KMS-11 (cell line): ENCODE measurements around the gene RBM24.

Experiments
- H2AFZ ChIP-seq: fragments of 200-600 bp; sonication (generic); 2 replicates; pipeline ENCODE4 v1.6.1; 2016; ENCODE audit warnings: antibody characterized with exemption, mixed run types, low read depth
- H3K27ac ChIP-seq: fragments of 200-600 bp; sonication (generic); 2 replicates; pipeline ENCODE4 v1.6.1; 2016; ENCODE audit warnings: mild to moderate bottlenecking, mixed run types
- H3K27me3 ChIP-seq: fragments of 200-600 bp; sonication (generic); 2 replicates; pipeline ENCODE4 v1.6.1; 2017; ENCODE audit warnings: mild to moderate bottlenecking, low read depth, mixed run types, moderate library complexity; ENCODE audit not compliant: insufficient read depth
- H3K36me3 ChIP-seq: fragments of 200-600 bp; sonication (generic); 2 replicates; pipeline ENCODE4 v1.6.1; 2017; ENCODE audit warnings: mild to moderate bottlenecking, mixed run types; ENCODE audit not compliant: insufficient read depth
- H3K4me1 ChIP-seq: fragments of 200-600 bp; sonication (generic); 2 replicates; pipeline ENCODE4 v1.6.1; 2016; ENCODE audit warnings: mild to moderate bottlenecking, low read depth, mixed run types; ENCODE audit not compliant: poor library complexity, severe bottlenecking
- H3K4me2 ChIP-seq: fragments of 200-600 bp; sonication (generic); 2 replicates; pipeline ENCODE4 v1.7.0; 2016; ENCODE audit warnings: mild to moderate bottlenecking, mixed run types
- H3K4me3 ChIP-seq: fragments of 200-600 bp; sonication (generic); IDR thresholded peaks from 2 replicates; pipeline ENCODE4 v1.6.1; 2017; ENCODE audit warnings: low read depth, low read length, mixed read lengths; ENCODE audit not compliant: insufficient read depth
- H3K79me2 ChIP-seq: fragments of 200-600 bp; sonication (generic); 2 replicates; pipeline ENCODE4 v1.6.1; 2016; ENCODE audit warnings: low read depth, mixed run types; ENCODE audit not compliant: insufficient read depth
- H3K9ac ChIP-seq: fragments of 200-600 bp; sonication (generic); 2 replicates; pipeline ENCODE4 v1.6.1; 2016; ENCODE audit warnings: mild to moderate bottlenecking, mixed run types
- H4K20me1 ChIP-seq: fragments of 200-600 bp; sonication (generic); 2 replicates; pipeline ENCODE4 v1.6.1; 2016; ENCODE audit warnings: mild to moderate bottlenecking, mixed run types; ENCODE audit not compliant: insufficient read depth
- TF ChIP-seq, protein P1 (sequence below): fragments of 200-600 bp; sonication (generic); conservative IDR thresholded peaks from 2 replicates; pipeline ENCODE4 v1.6.1; 2017; ENCODE audit warnings: low read depth, mild to moderate bottlenecking, antibody characterized with exemption, low read length, moderate library complexity, mixed read lengths

The RBM24 gene

DNA sequence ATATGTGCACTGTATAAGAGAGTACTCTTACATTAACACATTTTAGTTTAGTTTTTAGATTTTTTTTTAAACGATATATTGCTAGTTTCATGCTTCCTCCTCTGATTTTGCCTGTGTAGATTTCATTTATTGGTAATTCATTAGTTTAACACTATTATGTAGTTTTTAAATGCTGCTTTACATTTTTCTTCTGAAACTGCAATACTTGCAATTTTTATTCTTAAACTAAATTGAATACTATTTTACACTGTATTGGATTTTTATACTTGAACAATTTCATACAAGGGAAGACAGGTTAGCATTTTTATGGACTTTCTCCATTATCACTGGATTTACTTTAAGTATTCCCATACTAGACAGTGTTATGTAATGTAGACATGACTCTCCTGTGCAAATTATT is 12.2 kb downstream of the RBM24 start:
- Histone ChIP-seq H3K9ac (no peak overlapping the region), H3K27me3 (no peaks in the 10 kb centered on the region), H4K20me1 (no peaks in the 10 kb centered on the region), H2AFZ (no peak overlapping the region), H3K4me2 (no peak overlapping the region), H3K36me3 (no peaks in the 10 kb centered on the region), H3K27ac (no peak overlapping the region), H3K79me2 (no peaks in the 10 kb centered on the region), H3K4me1 (no peaks in the 10 kb centered on the region), H3K4me3 (no peak overlapping the region)
- TF ChIP-seq, protein P1, sequence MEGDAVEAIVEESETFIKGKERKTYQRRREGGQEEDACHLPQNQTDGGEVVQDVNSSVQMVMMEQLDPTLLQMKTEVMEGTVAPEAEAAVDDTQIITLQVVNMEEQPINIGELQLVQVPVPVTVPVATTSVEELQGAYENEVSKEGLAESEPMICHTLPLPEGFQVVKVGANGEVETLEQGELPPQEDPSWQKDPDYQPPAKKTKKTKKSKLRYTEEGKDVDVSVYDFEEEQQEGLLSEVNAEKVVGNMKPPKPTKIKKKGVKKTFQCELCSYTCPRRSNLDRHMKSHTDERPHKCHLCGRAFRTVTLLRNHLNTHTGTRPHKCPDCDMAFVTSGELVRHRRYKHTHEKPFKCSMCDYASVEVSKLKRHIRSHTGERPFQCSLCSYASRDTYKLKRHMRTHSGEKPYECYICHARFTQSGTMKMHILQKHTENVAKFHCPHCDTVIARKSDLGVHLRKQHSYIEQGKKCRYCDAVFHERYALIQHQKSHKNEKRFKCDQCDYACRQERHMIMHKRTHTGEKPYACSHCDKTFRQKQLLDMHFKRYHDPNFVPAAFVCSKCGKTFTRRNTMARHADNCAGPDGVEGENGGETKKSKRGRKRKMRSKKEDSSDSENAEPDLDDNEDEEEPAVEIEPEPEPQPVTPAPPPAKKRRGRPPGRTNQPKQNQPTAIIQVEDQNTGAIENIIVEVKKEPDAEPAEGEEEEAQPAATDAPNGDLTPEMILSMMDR: no peak

DNA sequence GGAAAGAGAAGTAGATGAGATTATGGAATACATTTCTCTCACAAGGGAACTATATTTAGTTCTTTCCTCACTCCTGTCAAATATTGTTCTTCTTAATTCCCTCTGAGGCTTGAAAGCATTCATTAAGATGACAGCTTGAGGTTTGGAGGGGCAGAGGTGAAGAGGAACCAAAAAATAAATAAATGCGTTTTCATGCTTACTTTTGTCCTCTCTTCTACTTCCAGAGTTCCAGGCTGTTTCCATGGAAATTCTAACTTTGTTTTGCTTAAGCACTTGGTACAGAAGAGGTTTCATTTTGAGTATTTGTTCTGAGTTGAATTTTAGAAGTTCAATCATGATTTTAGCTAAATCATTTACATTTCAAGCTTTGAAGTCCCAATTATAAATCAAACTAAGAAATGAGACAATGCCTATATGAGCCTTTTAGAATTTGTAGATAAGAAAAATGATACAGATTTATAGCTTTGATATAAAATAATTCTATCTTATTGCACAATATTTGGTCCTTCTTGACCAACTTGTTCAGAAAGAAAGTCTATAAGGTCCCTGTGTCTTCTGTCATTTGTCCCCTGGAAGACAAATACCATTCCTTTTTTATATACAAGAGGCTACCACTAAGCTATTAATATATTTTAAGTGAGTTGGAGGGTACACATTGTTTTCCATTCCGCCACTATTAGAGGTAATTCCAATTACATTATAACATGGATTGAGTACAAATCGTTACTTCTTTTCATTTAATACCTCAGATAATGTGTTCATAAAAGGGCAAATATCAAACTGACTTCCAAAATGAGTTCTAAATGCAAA is 16.3 kb downstream of the RBM24 start:
- Histone ChIP-seq H3K27ac (no peak overlapping the region), H3K27me3 (no peaks in the 10 kb centered on the region), H3K4me1 (no peaks in the 10 kb centered on the region), H3K4me3 (no peak overlapping the region), H3K79me2 (no peaks in the 10 kb centered on the region), H4K20me1 (no peaks in the 10 kb centered on the region), H3K36me3 (no peaks in the 10 kb centered on the region), H3K9ac (no peak overlapping the region), H3K4me2 (no peak overlapping the region), H2AFZ (no peak overlapping the region)
- TF ChIP-seq, protein P1: no peak

DNA sequence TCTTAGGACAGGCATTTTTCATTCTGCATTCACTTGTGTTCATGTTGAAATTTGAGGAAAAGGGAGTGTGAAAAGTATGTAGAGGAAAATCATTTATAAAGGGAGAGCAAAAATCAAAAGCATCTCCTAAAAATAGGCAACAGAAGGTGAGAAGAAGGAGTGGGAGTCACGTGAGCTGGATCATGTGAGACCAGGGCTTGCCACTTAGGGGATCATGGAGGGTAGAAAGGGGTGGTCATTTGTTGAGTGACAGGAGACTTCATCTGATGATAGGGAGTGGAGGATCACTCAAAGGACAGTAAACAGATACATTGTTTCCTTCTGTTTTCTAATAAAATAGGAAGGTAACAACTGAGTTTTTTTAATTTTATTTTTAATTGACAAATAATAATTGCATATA is 17.1 kb downstream of the RBM24 start:
- Histone ChIP-seq H3K4me1 (no peaks in the 10 kb centered on the region), H2AFZ (no peak overlapping the region)

DNA sequence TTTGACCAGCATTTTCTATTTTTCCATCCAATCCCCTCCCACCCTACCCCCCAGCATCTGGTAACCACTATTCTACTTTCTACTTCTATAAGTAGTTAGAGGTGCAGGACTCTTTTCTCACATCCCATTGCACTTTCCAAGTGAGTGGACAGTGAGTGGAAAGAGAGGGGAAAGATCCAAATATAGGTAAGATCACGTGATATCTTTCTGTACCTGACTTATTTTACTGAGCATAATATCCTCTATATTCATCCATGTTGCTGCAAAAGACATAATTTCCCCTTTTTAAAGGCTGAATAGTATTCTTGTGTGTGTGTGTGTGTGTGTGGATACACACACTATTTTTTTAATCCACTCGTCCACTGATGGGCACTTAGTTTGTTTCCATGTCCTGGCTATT is 18.1 kb downstream of the RBM24 start:
- Histone ChIP-seq H3K27me3 (no peaks in the 10 kb centered on the region), H2AFZ (no peak overlapping the region), H3K36me3 (no peaks in the 10 kb centered on the region), H3K27ac (no peak overlapping the region), H3K9ac (no peak overlapping the region), H4K20me1 (no peaks in the 10 kb centered on the region), H3K79me2 (no peaks in the 10 kb centered on the region), H3K4me1 (peaks cover under 1% of the 10 kb centered on the region), H3K4me3 (no peak overlapping the region), H3K4me2 (no peak overlapping the region)
- TF ChIP-seq, protein P1: no peak

More for the DNA sequence above, 17.1 kb downstream of the RBM24 start:
- no peak overlapping the region for H3K27ac ChIP-seq
- TF ChIP-seq, protein P1: no peak
- H3K4me2 ChIP-seq: no peak overlapping the region
- H3K79me2 ChIP-seq: no peaks in the 10 kb centered on the region
- H3K4me3 ChIP-seq: no peak overlapping the region
- H4K20me1 ChIP-seq: no peaks in the 10 kb centered on the region
- no peak overlapping the region for H3K9ac ChIP-seq
- no peaks in the 10 kb centered on the region for H3K36me3 ChIP-seq
- no peaks in the 10 kb centered on the region for H3K27me3 ChIP-seq
